GM10248 (cell line): ENCODE data around the gene GAK.

Source experiments
- CTCF ChIA-PET: fragments of 300-600 bp; sonication (Branson Sonifier 250); formaldehyde crosslinking; extraction: SDS; loops from one replicate; lab custom pipeline; 2021; ENCODE audit warnings: antibody characterized with exemption; lab: Yijun Ruan, JAX
- POLR2A ChIA-PET: fragments of 350-650 bp; sonication (Branson Sonifier 250); formaldehyde crosslinking; extraction: SDS; loops from one replicate; lab custom pipeline; 2020; ENCODE audit warnings: antibody characterized with exemption; lab: Yijun Ruan, JAX
- DNase-seq: peaks from one replicate; pipeline ENCODE4 v3.0.0; 2012; ENCODE audit errors: extremely low spot score
- CTCF ChIP-seq: IDR thresholded peaks from 2 replicates; pipeline ENCODE4 v1.5.1; 2012; ENCODE audit warnings: mild to moderate bottlenecking, low read depth; ENCODE audit errors: extremely low read depth, missing control alignments, control extremely low read depth

GAK gene

DNA sequence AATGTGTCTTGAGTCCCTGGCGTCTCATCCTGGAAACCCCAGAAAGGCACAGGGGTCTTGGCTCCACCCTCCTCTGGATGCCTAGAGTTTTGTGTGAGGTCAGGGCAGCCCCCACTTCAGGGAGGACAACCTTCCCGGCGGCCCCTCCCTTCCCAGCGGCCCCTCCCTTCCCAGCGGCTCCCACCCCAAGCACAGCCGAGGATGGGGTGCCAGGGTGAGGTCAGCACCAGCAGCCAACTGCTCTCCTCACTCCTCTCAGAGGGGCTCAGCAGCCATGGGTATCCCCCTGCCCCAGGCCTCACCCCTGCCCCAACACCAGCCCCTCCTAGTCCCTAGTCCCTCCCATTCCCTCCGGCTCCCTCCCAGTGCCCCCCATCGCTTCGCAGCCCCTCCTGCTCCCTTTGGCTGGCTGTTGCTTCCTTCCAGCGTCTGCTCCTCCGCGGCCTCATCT lies 23.8 kb upstream of the GAK start:
- no peak for TF ChIP-seq CTCF
- DNase-seq = no peak
- CTCF ChIA-PET = no interaction called here
- POLR2A ChIA-PET = no interaction called here

- DNase-seq = no peak
- ChIA-PET POLR2A (no interaction called here), CTCF (no interaction called here)
- TF ChIP-seq CTCF = no peak
Observed at GRCh38 chr4:955161-955921, 23.2 kb upstream of the GAK start.

- CTCF ChIA-PET = no interaction called here
- DNase-seq = no peak
- POLR2A ChIA-PET = no interaction called here
- no peak for TF ChIP-seq CTCF
Observed at GRCh38 chr4:954211-955020, 22.3 kb upstream of the GAK start.

GRCh38 chr4:953574-953915 lies 21.4 kb upstream of the GAK start:
- TF ChIP-seq CTCF = no peak
- ChIA-PET CTCF (no interaction called here), POLR2A (no interaction called here)
- no peak for DNase-seq

DNA sequence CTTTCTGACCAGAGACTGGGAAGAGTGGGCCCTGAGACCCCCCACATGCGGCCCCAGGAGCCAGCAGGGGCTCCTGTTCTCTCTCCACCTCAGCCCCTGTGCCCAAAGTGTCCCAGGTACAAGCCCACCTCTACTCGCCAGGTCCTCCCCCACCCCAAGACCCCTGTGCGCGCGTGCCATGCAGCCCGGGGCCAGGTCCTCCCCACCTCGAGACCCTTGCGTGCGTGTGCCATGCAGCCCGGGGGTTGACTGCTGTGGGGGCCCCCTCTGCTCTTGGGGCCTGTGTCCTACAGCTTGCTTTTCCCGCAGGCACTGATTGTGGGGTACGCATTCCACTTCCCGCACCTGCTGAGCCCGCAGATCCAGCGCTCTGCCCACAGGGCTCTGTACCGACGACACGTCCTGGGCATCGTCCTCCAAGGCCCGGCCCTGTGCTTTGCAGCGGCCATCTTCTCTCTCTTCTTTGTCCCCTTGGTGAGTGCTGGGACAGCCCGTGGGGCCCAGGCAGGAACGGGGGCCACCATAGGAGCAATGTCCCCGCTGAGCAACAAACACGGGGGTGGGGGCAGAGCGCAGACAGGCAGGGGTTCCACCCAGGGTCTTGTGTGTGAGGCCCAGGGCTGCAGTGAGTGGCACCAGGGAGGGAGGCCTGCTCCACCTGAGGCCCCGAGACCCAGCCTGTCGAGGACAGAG lies 20.9 kb upstream of the GAK start:
- DNase-seq = no peak
- TF ChIP-seq CTCF = no peak
- CTCF ChIA-PET = no interaction called here
- POLR2A ChIA-PET = no interaction called here
